ENCODE results near the gene PARVG.
A peak's percentile ranks its signal among the peaks of the same experiment; 100 is the strongest.

PARVG gene

GRCh38 chr22:44192098-44192815 is 11.5 kb downstream of the PARVG start:
- no peak overlapping the region for H3K27ac ChIP-seq (replicated peaks; ENCODE audit: low read length)
- no peak overlapping the region for H2BK5ac ChIP-seq (ENCODE audit: low read length)
- H3K36me3 ChIP-seq (replicated peaks in 1 of 2; ENCODE audit: control insufficient read depth in 2 of 2, insufficient read depth in 2 of 2, low read length in 2 of 2): no peaks in the 10 kb centered on the region
- no peak overlapping the region for H2AFZ ChIP-seq (ENCODE audit: low read length)
- peak overlapping the region; percentile 62 for H3K18ac ChIP-seq (ENCODE audit: low read length)
- H3K4me3 ChIP-seq (ENCODE audit: low read length in 2 of 2): no peak overlapping the region
- H3K9ac ChIP-seq (ENCODE audit: low read depth, low read length, poor library complexity): no peak overlapping the region
- no peak for DNase-seq (ENCODE audit: low spot score)
- H3K14ac ChIP-seq (ENCODE audit: low read length): no peak overlapping the region
- H4K91ac ChIP-seq (ENCODE audit: low read depth, low read length, poor library complexity): no peak overlapping the region
- H3K79me1 ChIP-seq (ENCODE audit: low read depth, low read length): no peaks in the 10 kb centered on the region
- H4K8ac ChIP-seq (ENCODE audit: low read depth, low read length): no peak overlapping the region
- peak overlapping the region; percentile 75 for H2BK12ac ChIP-seq (ENCODE audit: low read length)
- H3K27me3 ChIP-seq (ENCODE audit: control insufficient read depth in 3 of 3, insufficient read depth in 3 of 3, low read depth in 1 of 3, low read length in 3 of 3): peaks cover 0 to 12% (median 0%) of the 10 kb centered on the region in 3 experiments
- peaks cover 0 to 2% of the 10 kb centered on the region in 2 donors for H3K9me3 ChIP-seq (replicated peaks in 1 of 2; ENCODE audit: control insufficient read depth in 2 of 2, insufficient read depth in 1 of 2, low read depth in 1 of 2, low read length in 2 of 2)
- H3K4ac ChIP-seq (ENCODE audit: low read length): no peak overlapping the region
- H2BK15ac ChIP-seq (ENCODE audit: low read length): no peak overlapping the region
- no CpG with 5 or more reads among the region's 8 CpGs for WGBS, 2 donors (ENCODE audit: extremely low coverage in 2 of 2, insufficient read length in 2 of 2, insufficient replicate concordance in 1 of 2)
- H3K4me1 ChIP-seq (ENCODE audit: control insufficient read depth in 2 of 2, insufficient read depth in 1 of 2, low read depth in 1 of 2, low read length in 2 of 2): peaks cover 4% of the 10 kb centered on the region in 2 donors
- no peak overlapping the region for H3K4me2 ChIP-seq (ENCODE audit: insufficient read depth, low read length, poor library complexity, severe bottlenecking)
- peak overlapping the region; percentile 65 for H2AK5ac ChIP-seq (ENCODE audit: low read depth, low read length)
- H2BK120ac ChIP-seq (ENCODE audit: low read depth, low read length): peak overlapping the region; percentile 9
- H3K23ac ChIP-seq (ENCODE audit: low read depth, low read length, poor library complexity): peak overlapping the region; percentile 11

GRCh38 chr22:44192816-44193534 is 12.2 kb downstream of the PARVG start:
- H3K27me3 ChIP-seq (ENCODE audit: control insufficient read depth in 3 of 3, insufficient read depth in 3 of 3, low read depth in 1 of 3, low read length in 3 of 3): peaks cover 0 to 12% (median 0%) of the 10 kb centered on the region in 3 experiments
- DNase-seq (ENCODE audit: low spot score): no peak
- WGBS, 2 donors (ENCODE audit: extremely low coverage in 2 of 2, insufficient read length in 2 of 2, insufficient replicate concordance in 1 of 2): no CpG with 5 or more reads among the region's 11 CpGs

GRCh38 chr22:44193535-44193891 is 12.8 kb downstream of the PARVG start:
- no peak for DNase-seq (ENCODE audit: low spot score)
- Histone ChIP-seq H3K4ac (ENCODE audit: low read length) (no peak overlapping the region), H3K36me3 (replicated peaks in 1 of 2; ENCODE audit: control insufficient read depth in 2 of 2, insufficient read depth in 2 of 2, low read length in 2 of 2) (no peaks in the 10 kb centered on the region), H3K14ac (ENCODE audit: low read length) (no peak overlapping the region), H2BK15ac (ENCODE audit: low read length) (no peak overlapping the region), H2AK5ac (ENCODE audit: low read depth, low read length) (no peak overlapping the region), H4K91ac (ENCODE audit: low read depth, low read length, poor library complexity) (no peak overlapping the region), H3K79me1 (ENCODE audit: low read depth, low read length) (no peaks in the 10 kb centered on the region), H3K4me2 (ENCODE audit: insufficient read depth, low read length, poor library complexity, severe bottlenecking) (no peak overlapping the region), H3K27ac (replicated peaks; ENCODE audit: low read length) (no peak overlapping the region), H3K4me1 (ENCODE audit: control insufficient read depth in 2 of 2, insufficient read depth in 1 of 2, low read depth in 1 of 2, low read length in 2 of 2) (peaks cover 4% of the 10 kb centered on the region in 2 donors), H2BK120ac (ENCODE audit: low read depth, low read length) (no peak overlapping the region), H2BK5ac (ENCODE audit: low read length) (no peak overlapping the region), H3K4me3 (ENCODE audit: low read length in 2 of 2) (no peak overlapping the region), H3K9me3 (replicated peaks in 1 of 2; ENCODE audit: control insufficient read depth in 2 of 2, insufficient read depth in 1 of 2, low read depth in 1 of 2, low read length in 2 of 2) (peaks cover 0 to 2% of the 10 kb centered on the region in 2 donors), H3K23ac (ENCODE audit: low read depth, low read length, poor library complexity) (no peak overlapping the region), H3K9ac (ENCODE audit: low read depth, low read length, poor library complexity) (no peak overlapping the region), H2BK12ac (ENCODE audit: low read length) (no peak overlapping the region), H4K8ac (ENCODE audit: low read depth, low read length) (no peak overlapping the region), H2AFZ (ENCODE audit: low read length) (no peak overlapping the region), H3K18ac (ENCODE audit: low read length) (no peak overlapping the region), H3K27me3 (ENCODE audit: control insufficient read depth in 3 of 3, insufficient read depth in 3 of 3, low read depth in 1 of 3, low read length in 3 of 3) (peaks cover 0 to 12% (median 0%) of the 10 kb centered on the region in 3 experiments)
- no CpG with 5 or more reads among the region's 4 CpGs for WGBS, 2 donors (ENCODE audit: extremely low coverage in 2 of 2, insufficient read length in 2 of 2, insufficient replicate concordance in 1 of 2)

More at GRCh38 chr22:44192816-44193534, 12.2 kb downstream of the PARVG start:
- H2AK5ac ChIP-seq (ENCODE audit: low read depth, low read length): peak overlapping the region; percentile 47
- H4K8ac ChIP-seq (ENCODE audit: low read depth, low read length): no peak overlapping the region
- H3K18ac ChIP-seq (ENCODE audit: low read length): peak overlapping the region; percentile 38
- H4K91ac ChIP-seq (ENCODE audit: low read depth, low read length, poor library complexity): no peak overlapping the region
- no peak overlapping the region for H3K14ac ChIP-seq (ENCODE audit: low read length)
- no peak overlapping the region for H3K4ac ChIP-seq (ENCODE audit: low read length)
- H3K79me1 ChIP-seq (ENCODE audit: low read depth, low read length): no peaks in the 10 kb centered on the region
- peaks cover 4% of the 10 kb centered on the region in 2 donors for H3K4me1 ChIP-seq (ENCODE audit: control insufficient read depth in 2 of 2, insufficient read depth in 1 of 2, low read depth in 1 of 2, low read length in 2 of 2)
- peak overlapping the region; percentile 75 for H2BK12ac ChIP-seq (ENCODE audit: low read length)
- no peak overlapping the region for H3K4me3 ChIP-seq (ENCODE audit: low read length in 2 of 2)
- no peak overlapping the region for H3K4me2 ChIP-seq (ENCODE audit: insufficient read depth, low read length, poor library complexity, severe bottlenecking)
- peaks cover 0 to 2% of the 10 kb centered on the region in 2 donors for H3K9me3 ChIP-seq (replicated peaks in 1 of 2; ENCODE audit: control insufficient read depth in 2 of 2, insufficient read depth in 1 of 2, low read depth in 1 of 2, low read length in 2 of 2)
- H2BK120ac ChIP-seq (ENCODE audit: low read depth, low read length): peak overlapping the region; percentile 9
- no peaks in the 10 kb centered on the region for H3K36me3 ChIP-seq (replicated peaks in 1 of 2; ENCODE audit: control insufficient read depth in 2 of 2, insufficient read depth in 2 of 2, low read length in 2 of 2)
- no peak overlapping the region for H2BK5ac ChIP-seq (ENCODE audit: low read length)
- H3K23ac ChIP-seq (ENCODE audit: low read depth, low read length, poor library complexity): peak overlapping the region; percentile 11
- H3K9ac ChIP-seq (ENCODE audit: low read depth, low read length, poor library complexity): no peak overlapping the region
- H2AFZ ChIP-seq (ENCODE audit: low read length): no peak overlapping the region
- no peak overlapping the region for H2BK15ac ChIP-seq (ENCODE audit: low read length)
- no peak overlapping the region for H3K27ac ChIP-seq (replicated peaks; ENCODE audit: low read length)

- Histone ChIP-seq H2BK15ac (ENCODE audit: low read length) (no peak overlapping the region), H3K4me3 (ENCODE audit: low read length in 2 of 2) (no peak overlapping the region), H2BK12ac (ENCODE audit: low read length) (no peak overlapping the region), H3K4me1 (ENCODE audit: control insufficient read depth in 2 of 2, insufficient read depth in 1 of 2, low read depth in 1 of 2, low read length in 2 of 2) (peaks cover 4% of the 10 kb centered on the region in 2 donors), H3K4me2 (ENCODE audit: insufficient read depth, low read length, poor library complexity, severe bottlenecking) (no peak overlapping the region), H3K14ac (ENCODE audit: low read length) (no peak overlapping the region), H3K79me1 (ENCODE audit: low read depth, low read length) (no peaks in the 10 kb centered on the region), H3K9ac (ENCODE audit: low read depth, low read length, poor library complexity) (no peak overlapping the region), H4K8ac (ENCODE audit: low read depth, low read length) (no peak overlapping the region), H3K18ac (ENCODE audit: low read length) (no peak overlapping the region), H2AFZ (ENCODE audit: low read length) (no peak overlapping the region), H3K23ac (ENCODE audit: low read depth, low read length, poor library complexity) (no peak overlapping the region), H3K36me3 (replicated peaks in 1 of 2; ENCODE audit: control insufficient read depth in 2 of 2, insufficient read depth in 2 of 2, low read length in 2 of 2) (no peaks in the 10 kb centered on the region), H2BK120ac (ENCODE audit: low read depth, low read length) (no peak overlapping the region), H4K91ac (ENCODE audit: low read depth, low read length, poor library complexity) (no peak overlapping the region), H2BK5ac (ENCODE audit: low read length) (no peak overlapping the region), H3K27me3 (ENCODE audit: control insufficient read depth in 3 of 3, insufficient read depth in 3 of 3, low read depth in 1 of 3, low read length in 3 of 3) (peaks cover 0 to 12% (median 0%) of the 10 kb centered on the region in 3 experiments), H3K9me3 (replicated peaks in 1 of 2; ENCODE audit: control insufficient read depth in 2 of 2, insufficient read depth in 1 of 2, low read depth in 1 of 2, low read length in 2 of 2) (peaks cover 0 to 2% of the 10 kb centered on the region in 2 donors), H3K27ac (replicated peaks; ENCODE audit: low read length) (no peak overlapping the region), H3K4ac (ENCODE audit: low read length) (no peak overlapping the region), H2AK5ac (ENCODE audit: low read depth, low read length) (no peak overlapping the region)
- 100% methylated on average over 1 of the region's 2 CpGs; no CpG with 5 or more reads in 1 of the 2 donors for WGBS, 2 donors (ENCODE audit: extremely low coverage in 2 of 2, insufficient read length in 2 of 2, insufficient replicate concordance in 1 of 2)
- no peak for DNase-seq (ENCODE audit: low spot score)
Observed at GRCh38 chr22:44194569-44194968, 13.8 kb downstream of the PARVG start.

Data from neuronal stem cell (in vitro differentiated cells).